Common myeloid progenitor, CD34-positive (primary cell): Measurements from ENCODE around the gene CSF1R.

Experiments used
- CTCF ChIA-PET: fragments of 350-600 bp; sonication (Branson Sonifier 250); formaldehyde crosslinking; loops from one replicate; lab custom pipeline; 2021; ENCODE audit warnings: antibody characterized with exemption; lab: Charles Lee
- POLR2A ChIA-PET: fragments of 350-600 bp; sonication (Branson Sonifier 250); formaldehyde crosslinking; loops from one replicate; lab custom pipeline; 2021; ENCODE audit warnings: antibody characterized with exemption; lab: Charles Lee
- DNase-seq, 3 donors: peaks; one replicate each; pipeline versions ENCODE4 v3.0.0 to v3.0.0-alpha.2; 2013
- H3K27ac ChIP-seq, 2 experiments: 1 replicate in 1 of 2; 2 replicates in 1 of 2; pipeline ENCODE4 v1.7.0; 2013; ENCODE audit warnings: inconsistent platforms in 2 of 2, low read length in 2 of 2, mild to moderate bottlenecking in 2 of 2, low read depth in 1 of 2, moderate library complexity in 1 of 2; ENCODE audit not compliant: severe bottlenecking in 2 of 2, insufficient read depth in 1 of 2, poor library complexity in 1 of 2
- H3K27me3 ChIP-seq, 5 experiments: replicated peaks in 2 of 5; 1 replicate in 3 of 5; 2 replicates in 2 of 5; pipeline versions ENCODE4 v1.6.1 to v1.7.0; 2013; ENCODE audit warnings: low read length in 4 of 5, mild to moderate bottlenecking in 2 of 5, moderate library complexity in 2 of 5, inconsistent platforms in 1 of 5; ENCODE audit not compliant: insufficient read depth in 5 of 5, control insufficient read depth in 4 of 5
- H3K36me3 ChIP-seq, 4 experiments: 1 replicate in 2 of 4; 2 replicates in 2 of 4; pipeline versions ENCODE4 v1.6.1 to v1.7.0; 2013; ENCODE audit warnings: low read length in 3 of 4, control low read depth in 1 of 4, mild to moderate bottlenecking in 1 of 4; ENCODE audit not compliant: control insufficient read depth in 4 of 4, insufficient read depth in 4 of 4
- H3K4me1 ChIP-seq, 4 experiments: 1 replicate in 3 of 4; 2 replicates in 1 of 4; pipeline versions ENCODE4 v1.6.1 to v1.7.1; 2013; ENCODE audit warnings: low read length in 3 of 4, mild to moderate bottlenecking in 3 of 4, control low read depth in 1 of 4, inconsistent platforms in 1 of 4, moderate library complexity in 1 of 4; ENCODE audit not compliant: control insufficient read depth in 4 of 4, insufficient read depth in 4 of 4; ENCODE audit errors: control extremely low read depth in 1 of 4
- H3K4me3 ChIP-seq, 7 experiments: 1 replicate in 4 of 7; 2 replicates in 3 of 7; pipeline versions ENCODE4 v1.5.1 to v1.7.0; 2013; ENCODE audit warnings: mild to moderate bottlenecking in 7 of 7, low read length in 6 of 7, moderate library complexity in 6 of 7, inconsistent platforms in 2 of 7, low read depth in 2 of 7, control low read depth in 1 of 7; ENCODE audit not compliant: insufficient read depth in 4 of 7, control insufficient read depth in 1 of 7; ENCODE audit errors: extremely low read depth in 1 of 7
- H3K9me3 ChIP-seq, 5 experiments: 1 replicate in 4 of 5; 2 replicates in 1 of 5; pipeline versions ENCODE4 v1.6.1 to v1.7.1; 2013; ENCODE audit warnings: low read length in 4 of 5, mild to moderate bottlenecking in 2 of 5, inconsistent platforms in 1 of 5, low read depth in 1 of 5, moderate library complexity in 1 of 5; ENCODE audit not compliant: control insufficient read depth in 4 of 5, insufficient read depth in 2 of 5; ENCODE audit errors: control extremely low read depth in 1 of 5
- WGBS: methylation state at CpG from one replicate; pipeline ENCODE4 v1.1.5; 2013; ENCODE audit not compliant: insufficient coverage; 5-methylcytosine and 5-hydroxymethylcytosine counted together

The CSF1R gene

DNA sequence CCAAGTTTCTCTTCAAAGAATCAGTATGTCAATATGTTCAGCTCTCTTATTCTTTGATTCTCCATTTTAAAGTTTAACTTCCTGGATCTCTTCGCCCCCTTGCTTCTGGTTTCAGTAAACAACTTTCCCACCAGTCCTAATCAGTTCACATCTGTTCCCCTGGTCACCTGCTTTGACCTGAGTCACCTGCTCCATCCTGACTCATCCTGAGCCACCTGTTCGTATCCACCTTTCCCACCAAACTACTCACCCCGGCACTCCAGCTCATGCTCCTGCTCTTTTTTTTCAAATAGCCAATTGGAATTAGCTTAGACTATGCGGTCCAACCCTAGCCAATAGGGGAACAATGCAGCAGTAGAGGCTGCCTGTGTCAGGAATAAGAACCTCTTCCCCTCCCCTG, 23.6 kb upstream of the CSF1R start:
- CTCF ChIA-PET, result interaction anchor here (0.7 to 2.7 kb wide), 4 partner anchors 9 to 61 kb away, joined by 3 to 13 read pairs (median 3); no protein-coding TSS in a partner anchor
- Histone ChIP-seq H3K36me3 (no peaks in the 10 kb centered on the region), H3K27me3 (no peaks in the 10 kb centered on the region), H3K4me3 (no peak overlapping the region), H3K27ac (no peak overlapping the region), H3K9me3 (no peaks in the 10 kb centered on the region), H3K4me1 (peaks cover 0 to 60% (median 23%) of the 10 kb centered on the region in 4 experiments)
- POLR2A ChIA-PET, result interaction anchor here (0.8 kb wide), 1 partner anchor 28 kb away, joined by 3 read pairs; no protein-coding TSS in a partner anchor
- 82% methylated on average over 4 of the region's 4 CpGs for WGBS
- no peak for DNase-seq

DNA sequence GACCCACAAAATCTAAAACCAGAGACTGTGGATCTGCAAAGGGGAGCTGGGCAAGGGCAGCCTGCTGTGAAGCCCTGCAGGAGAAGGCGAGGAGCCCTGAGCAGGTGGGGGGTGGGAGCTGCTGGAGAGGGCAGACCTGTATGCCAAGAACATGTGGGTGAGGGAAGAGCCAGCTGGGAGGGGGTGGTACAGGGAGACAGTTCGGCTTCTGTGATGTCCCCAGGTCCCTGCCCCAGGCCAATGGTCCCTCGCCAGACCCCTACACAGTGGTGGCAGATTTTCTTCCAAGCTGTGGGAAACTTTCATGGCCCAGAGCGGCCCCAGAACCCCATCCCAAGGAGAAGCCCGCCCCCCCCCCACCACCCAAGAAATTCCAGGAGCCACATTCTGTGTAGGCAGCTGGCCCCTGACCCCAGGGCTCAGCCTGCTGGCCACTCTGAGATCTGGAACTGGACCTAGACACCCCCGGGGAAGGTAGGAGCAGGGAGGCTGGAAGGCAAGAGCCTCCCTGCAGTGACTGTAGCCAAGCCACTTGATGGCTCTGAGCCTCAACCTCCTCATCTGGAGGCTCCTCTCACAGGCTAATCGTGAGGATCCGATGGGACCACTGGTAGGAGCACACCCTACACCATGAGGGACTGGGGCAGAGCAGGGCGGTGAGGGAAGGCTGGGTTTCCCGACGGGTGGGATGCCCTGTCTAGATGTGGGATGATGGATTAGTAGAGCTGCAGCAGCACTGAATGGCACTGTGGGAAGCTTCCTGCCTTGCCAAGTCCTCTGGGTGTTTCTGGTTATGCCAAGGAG, 22.6 kb upstream of the CSF1R start:
- H3K36me3 ChIP-seq, result no peaks in the 10 kb centered on the region
- POLR2A ChIA-PET, result interaction anchor here (0.8 kb wide), 1 partner anchor 27 kb away, joined by 3 read pairs; no protein-coding TSS in a partner anchor
- CTCF ChIA-PET, result interaction anchor here (0.7 to 2.7 kb wide), 7 partner anchors 10 to 60 kb away, joined by 3 to 13 read pairs (median 3); no protein-coding TSS in a partner anchor
- no peak overlapping the region for H3K4me3 ChIP-seq
- H3K27me3 ChIP-seq, result no peaks in the 10 kb centered on the region
- H3K4me1 ChIP-seq, result peaks cover 0 to 55% (median 18%) of the 10 kb centered on the region in 4 experiments
- H3K9me3 ChIP-seq, result no peaks in the 10 kb centered on the region
- no peak overlapping the region for H3K27ac ChIP-seq
- no peak for DNase-seq
- WGBS, result 100% methylated on average over 6 of the region's 11 CpGs

DNA sequence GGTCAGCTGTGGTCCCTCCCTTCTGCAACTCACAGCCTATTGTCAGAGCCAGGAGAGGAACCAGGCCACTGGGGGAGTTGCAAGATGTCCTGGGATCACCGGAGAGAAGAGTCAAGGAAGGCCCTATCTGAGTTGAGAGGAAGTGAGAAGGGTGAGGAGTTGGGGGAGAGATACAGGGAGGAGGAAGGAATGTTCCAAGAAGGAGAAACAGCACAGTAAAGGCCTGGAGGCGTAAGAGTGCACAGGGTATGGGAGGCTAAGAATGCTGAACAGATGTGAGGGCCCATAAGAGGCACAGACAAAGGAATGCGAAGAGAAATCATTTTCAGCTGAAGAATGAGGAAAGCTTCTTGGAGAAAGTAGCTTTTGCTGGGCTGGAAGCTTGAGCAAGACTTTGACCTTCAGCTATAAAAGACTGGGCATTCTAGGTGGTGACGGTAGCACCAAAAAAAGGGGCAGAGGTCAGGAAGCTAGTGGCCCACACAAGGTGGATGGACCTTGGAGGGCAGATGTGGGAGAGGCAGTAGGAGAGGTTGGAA, 21.6 kb upstream of the CSF1R start:
- Histone ChIP-seq H3K36me3 (no peaks in the 10 kb centered on the region), H3K27me3 (no peaks in the 10 kb centered on the region), H3K27ac (no peak overlapping the region), H3K9me3 (no peaks in the 10 kb centered on the region), H3K4me1 (peaks cover 0 to 48% (median 15%) of the 10 kb centered on the region in 4 experiments), H3K4me3 (no peak overlapping the region)
- 95% methylated on average over 4 of the region's 4 CpGs for WGBS
- POLR2A ChIA-PET, result no interaction called here
- CTCF ChIA-PET, result interaction anchor here (0.9 to 2.7 kb wide), 6 partner anchors 9 to 53 kb away, joined by 3 to 13 read pairs (median 4); no protein-coding TSS in a partner anchor
- no peak for DNase-seq

DNA sequence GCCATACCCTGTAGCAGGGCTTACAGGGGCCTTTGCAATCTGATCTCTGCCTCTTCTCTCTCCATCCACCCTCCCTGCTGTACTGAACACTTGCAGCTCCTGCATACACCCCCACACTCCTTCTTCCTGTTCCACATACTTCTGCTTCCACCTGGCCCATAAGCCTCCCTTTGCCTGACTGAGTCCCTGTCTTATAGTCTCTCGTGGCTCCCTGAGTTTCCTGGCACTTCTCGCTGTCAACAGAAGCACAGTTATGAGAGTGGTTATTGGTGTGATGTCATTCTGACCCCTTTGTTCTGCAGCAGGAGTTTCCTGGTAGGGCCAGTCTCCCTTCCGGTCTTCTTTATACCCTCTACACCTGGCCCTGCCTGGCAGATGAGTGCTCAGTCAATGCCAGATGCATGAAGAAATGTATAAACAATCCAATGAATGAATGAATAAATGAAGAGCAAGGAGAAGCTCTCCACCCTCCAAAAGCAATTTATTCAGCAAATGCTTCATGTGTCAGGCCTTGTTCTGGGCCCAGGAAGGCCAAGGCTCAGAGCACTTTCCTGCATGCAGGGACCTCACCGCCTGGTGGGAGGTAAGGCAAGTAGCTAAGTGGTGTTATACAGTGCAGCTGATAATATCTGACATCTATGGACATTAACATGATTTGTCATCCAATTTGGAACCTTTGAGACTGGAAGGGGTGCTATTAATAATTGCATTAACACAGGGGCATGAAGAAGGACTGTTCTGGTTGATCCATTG, 20.5 kb upstream of the CSF1R start:
- Histone ChIP-seq H3K9me3 (no peaks in the 10 kb centered on the region), H3K27me3 (no peaks in the 10 kb centered on the region), H3K36me3 (no peaks in the 10 kb centered on the region), H3K27ac (no peak overlapping the region), H3K4me1 (peaks cover 0 to 40% (median 10%) of the 10 kb centered on the region in 4 experiments), H3K4me3 (no peak overlapping the region)
- CTCF ChIA-PET, result interaction anchor here (1.1 to 1.6 kb wide), 7 partner anchors 10 to 62 kb away, joined by 3 to 6 read pairs (median 4); no protein-coding TSS in a partner anchor
- POLR2A ChIA-PET, result no interaction called here
- peak in 1 of 3 donors; percentile 25 for DNase-seq
- WGBS, result 80% methylated on average over 1 of the region's 4 CpGs

DNA sequence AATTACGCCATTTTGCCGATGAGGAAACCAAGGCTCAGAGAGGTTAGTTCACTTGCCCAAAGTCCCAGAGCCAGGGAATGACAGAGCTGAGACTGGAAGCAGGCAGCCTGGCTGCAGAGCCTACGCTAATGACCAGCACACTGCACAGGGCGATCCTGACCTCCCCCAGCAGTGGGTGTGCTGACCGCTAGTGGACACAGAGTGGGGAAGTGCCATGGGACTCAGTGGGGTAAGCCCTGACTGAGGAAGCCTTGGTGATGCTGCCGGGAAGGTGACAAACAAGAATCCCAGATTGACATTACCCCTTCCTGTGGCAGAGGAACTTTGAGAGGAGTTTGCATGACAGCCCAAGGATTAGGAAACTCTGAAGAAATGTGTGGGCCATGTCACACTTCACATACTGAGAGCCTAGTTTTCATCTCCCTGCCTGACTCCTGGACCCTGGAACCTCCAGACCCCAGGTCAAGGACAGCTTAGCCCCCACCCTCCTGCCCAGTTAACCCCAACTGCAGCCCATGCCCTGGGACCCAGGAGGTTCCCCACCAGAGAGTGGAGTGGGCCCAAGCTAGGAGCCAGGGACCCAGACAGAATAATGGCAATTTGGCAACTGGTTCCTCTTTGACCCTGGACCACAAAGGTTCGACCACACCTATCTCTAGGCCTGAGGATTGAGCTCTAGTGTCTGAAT, 19.7 kb upstream of the CSF1R start:
- H3K4me1 ChIP-seq, result peaks cover 0 to 32% (median 9%) of the 10 kb centered on the region in 4 experiments
- H3K27ac ChIP-seq, result no peak overlapping the region
- WGBS, result 100% methylated on average over 4 of the region's 7 CpGs
- H3K36me3 ChIP-seq, result no peaks in the 10 kb centered on the region
- ChIA-PET CTCF (interaction anchor here (1.1 to 1.6 kb wide), 4 partner anchors 11 to 62 kb away, joined by 3 to 6 read pairs (median 4); no protein-coding TSS in a partner anchor), POLR2A (no interaction called here)
- DNase-seq, result no peak
- no peaks in the 10 kb centered on the region for H3K9me3 ChIP-seq
- H3K27me3 ChIP-seq, result no peaks in the 10 kb centered on the region
- H3K4me3 ChIP-seq, result no peak overlapping the region

DNA sequence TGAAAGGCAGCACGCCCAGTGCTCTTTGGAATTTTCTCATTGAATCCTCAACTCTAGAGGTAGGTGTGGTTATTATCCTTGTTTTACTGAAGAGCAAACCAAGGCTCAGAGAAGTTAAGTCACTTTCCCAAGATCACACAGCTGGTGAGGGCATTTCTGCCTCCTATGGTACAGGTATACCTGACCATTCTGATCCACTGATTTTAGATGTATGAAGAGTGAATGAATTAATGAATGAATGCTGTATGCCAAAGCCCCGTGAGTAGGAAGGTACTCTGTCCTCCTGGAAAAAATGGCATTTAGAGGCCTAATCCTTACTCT, 18.2 kb upstream of the CSF1R start:
- Histone ChIP-seq H3K27me3 (no peaks in the 10 kb centered on the region), H3K27ac (no peak overlapping the region), H3K4me1 (peaks cover 0 to 32% (median 9%) of the 10 kb centered on the region in 4 experiments), H3K36me3 (no peaks in the 10 kb centered on the region), H3K4me3 (no peak overlapping the region), H3K9me3 (no peaks in the 10 kb centered on the region)
- ChIA-PET POLR2A (interaction anchor here (0.6 kb wide), 1 partner anchor 42 kb away, joined by 7 read pairs; no protein-coding TSS in a partner anchor), CTCF (interaction anchor here (0.5 to 1.3 kb wide), 4 partner anchors 8 to 26 kb away, joined by 3 to 4 read pairs (median 4); no protein-coding TSS in a partner anchor)
- no CpG with 5 or more reads among the region's 2 CpGs for WGBS
- DNase-seq, result no peak
